ENCODE measurements around the gene CBX8. TPM values are rescaled to one million over a fixed set of nuclear protein-coding genes. Genes with fewer than 3 reads are reported as not detected.

The CBX8 gene
- total RNA-seq, 1 donor from 2014 or later, result 3.4 TPM

- DNase-seq, result no peak
Observed at GRCh38 chr17:79804856-79805696, 8.2 kb upstream of the CBX8 start.

- no peak for DNase-seq
Observed at GRCh38 chr17:79803997-79804855, 7.3 kb upstream of the CBX8 start.

GRCh38 chr17:79803421-79803996 lies 6.6 kb upstream of the CBX8 start:
- no peak for DNase-seq

GRCh38 chr17:79802736-79803420 lies 6.0 kb upstream of the CBX8 start:
- DNase-seq, result no peak

GRCh38 chr17:79802039-79802735 lies 5.3 kb upstream of the CBX8 start:
- no peak for DNase-seq

- DNase-seq, result no peak
Observed at GRCh38 chr17:79801156-79802038, 4.5 kb upstream of the CBX8 start.

- peak; percentile 37 for DNase-seq
Observed at GRCh38 chr17:79800325-79801155, 3.7 kb upstream of the CBX8 start.

GRCh38 chr17:79799538-79800324 lies 2.9 kb upstream of the CBX8 start:
- DNase-seq, result no peak

GRCh38 chr17:79799174-79799537 lies 2.3 kb upstream of the CBX8 start:
- DNase-seq, result no peak

GRCh38 chr17:79798299-79799173 lies 1.7 kb upstream of the CBX8 start:
- peak; percentile 47 for DNase-seq

- no peak for DNase-seq
Observed at GRCh38 chr17:79797492-79798298, 818 bp upstream of the CBX8 start.

GRCh38 chr17:79796444-79796762 lies 474 bp downstream of the CBX8 start:
- DNase-seq, result no peak

GRCh38 chr17:79795795-79796443 lies 958 bp downstream of the CBX8 start:
- DNase-seq, result no peak

GRCh38 chr17:79794659-79795511 lies 2.0 kb downstream of the CBX8 start:
- no peak for DNase-seq

- DNase-seq, result no peak
Observed at GRCh38 chr17:79793924-79794304, 3.0 kb downstream of the CBX8 start.
